Right cardiac atrium (tissue), 5 donors: ENCODE results near the gene GCSH. TPM values are rescaled to one million over a fixed set of nuclear protein-coding genes. Genes with fewer than 3 reads are reported as not detected.
"Not testable (repeated sequence)": the region's sequence is repeated elsewhere in the genome, so short reads cannot be mapped to it uniquely, and the experiment has no call there.

Experiments
- ATAC-seq, 2 donors: fragments of 200-7000 bp; cut with Tn5 transposase; one replicate each; pipeline versions ENCODE4 v1.8.0 to v1.9.1; 2020; ENCODE audit warnings: moderate library complexity in 2 of 2, mild to moderate bottlenecking in 1 of 2
- DNase-seq, 3 donors: peaks; one replicate each; pipeline ENCODE4 v3.0.0-alpha.2; 2020
- H3K27ac ChIP-seq: one replicate; pipeline ENCODE4 v1.5.1; 2013; ENCODE audit warnings: mild to moderate bottlenecking, low read length, control low read depth, moderate library complexity
- H3K27me3 ChIP-seq: one replicate; pipeline ENCODE4 v1.6.1; 2013; ENCODE audit not compliant: control insufficient read depth, insufficient read depth
- H3K4me1 ChIP-seq: one replicate; pipeline ENCODE4 v1.6.1; 2013; ENCODE audit warnings: low read length; ENCODE audit not compliant: control insufficient read depth, insufficient read depth
- H3K4me3 ChIP-seq: one replicate; pipeline ENCODE4 v1.5.1; 2013; ENCODE audit warnings: low read length, control low read depth
- H3K9me3 ChIP-seq: one replicate; pipeline ENCODE4 v1.6.1; 2013; ENCODE audit warnings: low read length; ENCODE audit not compliant: control insufficient read depth
- WGBS: extraction: QIAGEN DNeasy Blood & Tissue Kit; methylation state at CpG from one replicate; pipeline ENCODE4 v1.1.7; 2013; 5-methylcytosine and 5-hydroxymethylcytosine counted together
- intact Hi-C, 4 donors: fragments of 100-400 bp; cut with DNase I; formaldehyde crosslinking; loops; one replicate each; pipeline versions ENCODE4 v1.11.0 to v1.14.0; 2022 to 2023
- polyA plus RNA-seq: library from polyadenylated mRNA; stranded (reverse); fragments of 200-250 nt; gene quantifications from one replicate; pipeline ENCODE4 v1.2.3, GENCODE V29; 2013
- total RNA-seq, 4 donors: library from RNA; stranded (reverse); fragmentation: NEBNext Ultra II Directional; extraction: Animal tissue kit (Norgen Biotek cat#: 25700); gene quantifications; one replicate each; pipeline ENCODE4 v1.2.1, GENCODE V29; 2021
- donor health status: healthy with polysubstance abuse.
- donor health status: DM: no; HTN: yes; CAD: no.
- donor health status: DM: no; HTN: no; CAD: no.
- donor health status: DM: no; HTN: yes; CAD: no; lungs with severe emphysema.
- donor health status: DM: yes; HTN: yes; CAD: no.

The GCSH gene
- total and polyA plus RNA-seq, 5 donors: 23.4 to 32.3 (median 31.6) TPM

GRCh38 chr16:81127051-81127450, 30.9 kb upstream of the GCSH start:
- Histone ChIP-seq H3K9me3 (no peaks in the 10 kb centered on the region), H3K27me3 (no peaks in the 10 kb centered on the region), H3K27ac (no peak overlapping the region), H3K4me1 (no peaks in the 10 kb centered on the region), H3K4me3 (no peak overlapping the region)
- DNase-seq: no peak
- ATAC-seq: no peak
- intact Hi-C loops: no loop called here
- WGBS: 75% methylated on average over 5 of the region's 5 CpGs

- Histone ChIP-seq H3K27me3 (no peaks in the 10 kb centered on the region), H3K4me1 (no peaks in the 10 kb centered on the region), H3K27ac (no peak overlapping the region), H3K9me3 (no peaks in the 10 kb centered on the region), H3K4me3 (no peak overlapping the region)
- intact Hi-C loops: no loop called here
- 80% methylated on average over 17 of the region's 17 CpGs for WGBS
- DNase-seq: no peak
- no peak for ATAC-seq
Observed at GRCh38 chr16:81123092-81123852, 27.1 kb upstream of the GCSH start.

GRCh38 chr16:81121474-81121990, 25.3 kb upstream of the GCSH start:
- Histone ChIP-seq H3K27me3 (no peaks in the 10 kb centered on the region), H3K4me1 (no peaks in the 10 kb centered on the region), H3K27ac (no peak overlapping the region), H3K9me3 (no peaks in the 10 kb centered on the region), H3K4me3 (no peak overlapping the region)
- intact Hi-C loops: no loop called here
- WGBS: 87% methylated on average over 16 of the region's 16 CpGs
- ATAC-seq (no peak), DNase-seq (no peak)

- no peak overlapping the region for H3K4me3 ChIP-seq
- no peaks in the 10 kb centered on the region for H3K9me3 ChIP-seq
- no peak overlapping the region for H3K27ac ChIP-seq
- no peak for ATAC-seq
- intact Hi-C loops: no loop called here
- no peaks in the 10 kb centered on the region for H3K27me3 ChIP-seq
- 63% methylated on average over 11 of the region's 11 CpGs for WGBS
- H3K4me1 ChIP-seq: no peaks in the 10 kb centered on the region
- no peak for DNase-seq
Observed at GRCh38 chr16:81117436-81117835, 21.2 kb upstream of the GCSH start.

- no peak for DNase-seq
- Histone ChIP-seq H3K27ac (no peak overlapping the region), H3K4me3 (no peak overlapping the region), H3K4me1 (no peaks in the 10 kb centered on the region), H3K9me3 (no peaks in the 10 kb centered on the region), H3K27me3 (no peaks in the 10 kb centered on the region)
- 88% methylated on average over 9 of the region's 9 CpGs for WGBS
- intact Hi-C loops: no loop called here
- ATAC-seq: no peak
Observed at GRCh38 chr16:81116285-81116684, 20.1 kb upstream of the GCSH start.

- no peaks in the 10 kb centered on the region for H3K27me3 ChIP-seq
- ATAC-seq (no peak), DNase-seq (no peak)
- no peak overlapping the region for H3K4me3 ChIP-seq
- no peak overlapping the region for H3K27ac ChIP-seq
- intact Hi-C loops: no loop called here
- no peaks in the 10 kb centered on the region for H3K9me3 ChIP-seq
- 92% methylated on average over 4 of the region's 4 CpGs for WGBS
- H3K4me1 ChIP-seq: no peaks in the 10 kb centered on the region
Observed at GRCh38 chr16:81112453-81112852, 16.3 kb upstream of the GCSH start.

- intact Hi-C loops, ATAC-seq, H3K4me3 ChIP-seq, DNase-seq, H3K27ac ChIP-seq, H3K4me1 ChIP-seq, H3K27me3 ChIP-seq, H3K9me3 ChIP-seq: not testable (repeated sequence)
- 91% methylated on average over 6 of the region's 6 CpGs for WGBS
Observed at GRCh38 chr16:81109274-81109673, 13.1 kb upstream of the GCSH start.

GRCh38 chr16:81107511-81107910, 11.3 kb upstream of the GCSH start:
- no peak overlapping the region for H3K27ac ChIP-seq
- ATAC-seq: no peak
- H3K9me3 ChIP-seq: no peaks in the 10 kb centered on the region
- DNase-seq: no peak
- intact Hi-C loops: no loop called here
- no peak overlapping the region for H3K4me3 ChIP-seq
- H3K4me1 ChIP-seq: no peaks in the 10 kb centered on the region
- no peaks in the 10 kb centered on the region for H3K27me3 ChIP-seq
- WGBS: 86% methylated on average over 11 of the region's 11 CpGs

- Histone ChIP-seq H3K4me3 (no peak overlapping the region), H3K27me3 (no peaks in the 10 kb centered on the region), H3K4me1 (no peaks in the 10 kb centered on the region), H3K9me3 (no peaks in the 10 kb centered on the region), H3K27ac (no peak overlapping the region)
- 59% methylated on average over 8 of the region's 8 CpGs for WGBS
- DNase-seq (no peak), ATAC-seq (no peak)
- intact Hi-C loops: no loop called here
Observed at GRCh38 chr16:81106826-81107503, 10.8 kb upstream of the GCSH start.

- intact Hi-C loops: no loop called here
- 82% methylated on average over 1 of the region's 1 CpG for WGBS
- Histone ChIP-seq H3K4me3 (no peak overlapping the region), H3K4me1 (no peaks in the 10 kb centered on the region), H3K27me3 (no peaks in the 10 kb centered on the region), H3K9me3 (no peaks in the 10 kb centered on the region), H3K27ac (no peak overlapping the region)
- ATAC-seq (no peak), DNase-seq (no peak)
Observed at GRCh38 chr16:81105946-81106345, 9.8 kb upstream of the GCSH start.

- WGBS: 91% methylated on average over 9 of the region's 9 CpGs
- Histone ChIP-seq H3K4me1 (no peaks in the 10 kb centered on the region), H3K4me3 (no peak overlapping the region), H3K27me3 (no peaks in the 10 kb centered on the region), H3K9me3 (no peaks in the 10 kb centered on the region), H3K27ac (no peak overlapping the region)
- no peak for DNase-seq
- intact Hi-C loops: no loop called here
- ATAC-seq: no peak
Observed at GRCh38 chr16:81101702-81102101, 5.5 kb upstream of the GCSH start.
